NCI-H82 treated with DMSO at 0.1 percent for 48 hours (cell line): ENCODE results near the gene RTP1.
"Not testable (repeated sequence)": the region's sequence is repeated elsewhere in the genome, so short reads cannot be mapped to it uniquely, and the experiment has no call there.

Source experiments
- DNase-seq: peaks from one replicate; lab custom pipeline; 2025; ENCODE audit not compliant: unreplicated experiment; lab: John Stamatoyannopoulos, UW

RTP1 gene

DNA sequence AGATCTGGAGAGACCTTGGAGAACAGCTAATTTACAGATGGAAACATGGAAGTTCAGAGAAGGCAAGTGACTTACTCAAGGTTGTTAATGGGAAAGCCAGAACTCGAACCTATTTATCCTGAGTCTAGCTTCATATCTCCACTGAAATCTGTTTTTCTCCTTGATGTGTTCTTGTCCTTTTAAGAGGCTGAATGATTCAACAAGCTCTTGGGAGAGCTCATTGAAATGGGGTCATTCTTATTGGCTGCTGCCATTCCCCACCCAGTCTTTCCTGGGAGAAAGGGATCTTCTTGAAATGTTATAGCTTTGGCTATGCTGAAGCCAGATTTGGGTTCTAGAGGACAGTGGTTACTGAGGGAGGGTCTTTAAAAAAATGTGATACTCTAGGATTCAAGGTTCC is 41.0 kb downstream of the RTP1 start:
- no peak for DNase-seq

- DNase-seq: not testable (repeated sequence)
Measured at GRCh38 chr3:187238835-187239234, 41.5 kb downstream of the RTP1 start.

- DNase-seq: no peak
Measured at GRCh38 chr3:187242435-187242834, 45.1 kb downstream of the RTP1 start.

- no peak for DNase-seq
Measured at GRCh38 chr3:187242900-187243299, 45.6 kb downstream of the RTP1 start.

GRCh38 chr3:187243933-187244524 is 46.7 kb downstream of the RTP1 start:
- no peak for DNase-seq

DNA sequence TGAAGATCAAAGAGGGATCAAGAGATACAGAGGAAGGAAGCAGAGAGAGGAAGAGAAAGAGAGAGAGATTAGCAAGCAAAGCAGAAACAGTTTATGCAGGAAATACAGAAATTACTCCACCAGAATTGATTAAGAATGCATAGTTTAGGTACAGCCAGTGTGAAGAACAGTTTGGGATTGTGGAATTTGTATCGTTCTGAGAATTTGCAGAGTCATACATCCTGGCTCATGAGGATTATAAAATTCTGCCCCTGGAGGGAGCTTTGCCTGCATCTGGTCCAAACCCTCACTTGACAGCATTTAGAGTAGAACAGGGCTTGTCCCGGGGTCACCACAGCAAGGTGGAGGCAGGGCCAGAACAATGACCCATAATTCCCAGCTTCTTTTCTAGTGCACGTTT is 50.1 kb downstream of the RTP1 start:
- DNase-seq: no peak
